HEK293 (cell line): Measurements from ENCODE around the gene IP6K3.

Source experiments
- CTCF ChIA-PET: fragments of 350-600 bp; formaldehyde crosslinking; extraction: SDS; loops from one replicate; lab custom pipeline; 2021; ENCODE audit warnings: antibody characterized with exemption; lab: Yijun Ruan, JAX
- POLR2A ChIA-PET: fragments of 300-600 bp; formaldehyde crosslinking; extraction: SDS; loops from one replicate; lab custom pipeline; 2020; ENCODE audit warnings: antibody characterized with exemption, inconsistent platforms; lab: Yijun Ruan, JAX
- H3K27ac ChIP-seq: fragments of 200-500 bp; sonication (Bioruptor generic); 2 replicates; pipeline ENCODE4 v1.5.1; 2014; ENCODE audit warnings: low read depth, low read length, control low read depth, inconsistent platforms; ENCODE audit errors: extremely low read depth
- H3K36me3 ChIP-seq, 2 experiments: fragments of 200-500 bp in 1 of 2; sonication (Bioruptor generic) in 1 of 2; 1 replicate in 1 of 2; 2 replicates in 1 of 2; pipeline ENCODE4 v1.5.1; 2014 to 2017; ENCODE audit warnings: inconsistent platforms in 2 of 2, low read length in 2 of 2; ENCODE audit not compliant: control insufficient read depth in 2 of 2, insufficient read depth in 1 of 2
- H3K4me1 ChIP-seq: fragments of 200-500 bp; sonication (Bioruptor generic); 2 replicates; pipeline ENCODE4 v1.5.1; 2014; ENCODE audit warnings: mild to moderate bottlenecking, low read length, inconsistent platforms; ENCODE audit not compliant: control insufficient read depth, insufficient read depth
- H3K4me3 ChIP-seq: 2 replicates; pipeline ENCODE4 v1.5.1; 2011; ENCODE audit warnings: low read depth, mild to moderate bottlenecking, control low read depth, low read length, moderate library complexity
- H3K9me3 ChIP-seq: fragments of 200-500 bp; sonication (Bioruptor generic); 2 replicates; pipeline ENCODE4 v1.5.1; 2014; ENCODE audit warnings: low read depth, low read length, inconsistent platforms; ENCODE audit not compliant: control insufficient read depth, insufficient read depth
- KLF8 ChIP-seq: fragments of 450-650 bp; formaldehyde crosslinking; IDR thresholded peaks from 2 replicates; pipeline ENCODE4 v1.5.1; 2016; ENCODE audit warnings: missing biosample characterization, missing genetic modification characterization
- SP2 ChIP-seq: fragments of 450-650 bp; formaldehyde crosslinking; IDR thresholded peaks from 2 replicates; pipeline ENCODE4 v1.5.1; 2016; ENCODE audit warnings: missing biosample characterization, missing genetic modification characterization
- SP3 ChIP-seq: fragments of 450-650 bp; formaldehyde crosslinking; IDR thresholded peaks from 2 replicates; pipeline ENCODE4 v1.5.1; 2016; ENCODE audit warnings: missing biosample characterization, missing genetic modification characterization
- ZFP69B ChIP-seq: fragments of 450-650 bp; formaldehyde crosslinking; IDR thresholded peaks from 2 replicates; pipeline ENCODE4 v1.5.1; 2016; ENCODE audit warnings: missing biosample characterization, missing genetic modification characterization
- ZNF221 ChIP-seq: fragments of 450-650 bp; formaldehyde crosslinking; IDR thresholded peaks from 2 replicates; pipeline ENCODE4 v1.5.1; 2017; ENCODE audit warnings: missing biosample characterization, missing genetic modification characterization, borderline replicate concordance
- ZNF274 ChIP-seq, 2 experiments: fragments of 200-500 bp in 1 of 2; fragments of 450-650 bp in 1 of 2; sonication (Bioruptor generic) in 1 of 2; formaldehyde crosslinking in 1 of 2; IDR thresholded peaks; 2 replicates each; pipeline versions ENCODE4 v1.5.1 to v1.6.1; 2014 to 2016; ENCODE audit warnings: borderline replicate concordance in 1 of 2, inconsistent platforms in 1 of 2, low read length in 1 of 2, missing biosample characterization in 1 of 2, missing genetic modification characterization in 1 of 2
- ZNF501 ChIP-seq: fragments of 450-650 bp; formaldehyde crosslinking; IDR thresholded peaks from 2 replicates; pipeline ENCODE4 v1.5.1; 2016; ENCODE audit warnings: missing biosample characterization, missing genetic modification characterization
- ZNF521 ChIP-seq: fragments of 450-650 bp; formaldehyde crosslinking; IDR thresholded peaks from 2 replicates; pipeline ENCODE4 v1.5.1; 2017; ENCODE audit warnings: missing biosample characterization, mild to moderate bottlenecking, missing genetic modification characterization
- ZNF558 ChIP-seq: fragments of 450-650 bp; formaldehyde crosslinking; IDR thresholded peaks from 2 replicates; pipeline ENCODE4 v1.5.1; 2016; ENCODE audit warnings: missing biosample characterization, missing genetic modification characterization
- ZNF707 ChIP-seq: fragments of 450-650 bp; formaldehyde crosslinking; IDR thresholded peaks from 2 replicates; pipeline ENCODE4 v1.5.1; 2016; ENCODE audit warnings: missing biosample characterization, missing genetic modification characterization
- ZNF785 ChIP-seq: fragments of 450-650 bp; formaldehyde crosslinking; IDR thresholded peaks from 2 replicates; pipeline ENCODE4 v1.5.1; 2016; ENCODE audit warnings: missing biosample characterization, missing genetic modification characterization
- TF ChIP-seq, protein P1 (sequence below): fragments of 450-650 bp; formaldehyde crosslinking; IDR thresholded peaks from 2 replicates; pipeline ENCODE4 v1.5.1; 2016; ENCODE audit warnings: missing biosample characterization, missing genetic modification characterization
- TF ChIP-seq, protein P2 (sequence below): fragments of 450-650 bp; formaldehyde crosslinking; IDR thresholded peaks from 2 replicates; pipeline ENCODE4 v1.5.1; 2017; ENCODE audit warnings: missing biosample characterization, missing genetic modification characterization
- TF ChIP-seq, protein P3 (sequence below): fragments of 450-650 bp; formaldehyde crosslinking; IDR thresholded peaks from 2 replicates; pipeline ENCODE4 v1.5.1; 2017; ENCODE audit warnings: missing biosample characterization, mild to moderate bottlenecking, missing genetic modification characterization, moderate library complexity

IP6K3 gene

DNA sequence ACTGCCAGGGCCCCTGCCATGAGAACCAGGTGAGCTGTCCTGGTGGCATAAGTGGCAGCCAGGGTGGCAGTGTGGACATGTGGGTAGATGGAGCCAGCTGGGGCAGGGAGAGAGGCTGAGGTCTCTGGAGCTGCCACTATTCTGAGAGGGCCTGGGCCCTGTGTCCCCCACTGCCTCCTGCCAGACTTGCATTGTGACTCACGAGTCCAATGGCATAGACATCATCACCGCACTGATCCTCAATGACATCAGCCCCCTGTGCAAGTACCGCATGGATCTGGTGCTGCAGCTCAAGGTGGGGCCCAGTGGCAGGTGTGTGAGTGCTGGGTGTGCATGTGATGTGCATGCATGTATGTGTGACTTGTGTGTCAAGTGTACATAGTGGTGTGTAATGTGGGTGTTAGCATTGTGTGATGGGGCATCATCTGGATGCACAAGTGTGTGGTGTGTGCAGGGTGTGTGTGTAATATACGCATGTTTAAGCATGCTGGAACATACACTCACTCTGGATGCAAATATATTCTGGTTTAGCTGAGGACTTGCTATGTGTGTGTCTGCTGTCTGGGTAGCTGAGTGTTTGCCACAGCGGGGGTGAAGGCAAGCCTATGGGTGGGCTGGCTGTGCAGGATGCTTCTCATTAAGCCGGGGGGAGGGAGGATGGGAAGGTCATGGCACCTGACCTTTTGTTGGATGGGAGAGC, 60.3 kb downstream of the IP6K3 start (continued):
- TF ChIP-seq ZNF274 (IDR thresholded peaks at IDR 0.05; ENCODE audit: low read length) (no peak), ZNF274 (tag by site-specific recombination; IDR thresholded peaks at IDR 0.05; ENCODE audit: borderline replicate concordance) (no peak), SP2 (no peak), ZNF707 (tag by site-specific recombination) (no peak), ZNF501 (tag by site-specific recombination) (0 out of 2 replicates have a peak, but pooled peaks have one; percentile 25), ZFP69B (tag by site-specific recombination) (peak; percentile 95), ZNF558 (tag by site-specific recombination) (no peak), KLF8 (no peak), SP3 (no peak)
- TF ChIP-seq, protein P1, sequence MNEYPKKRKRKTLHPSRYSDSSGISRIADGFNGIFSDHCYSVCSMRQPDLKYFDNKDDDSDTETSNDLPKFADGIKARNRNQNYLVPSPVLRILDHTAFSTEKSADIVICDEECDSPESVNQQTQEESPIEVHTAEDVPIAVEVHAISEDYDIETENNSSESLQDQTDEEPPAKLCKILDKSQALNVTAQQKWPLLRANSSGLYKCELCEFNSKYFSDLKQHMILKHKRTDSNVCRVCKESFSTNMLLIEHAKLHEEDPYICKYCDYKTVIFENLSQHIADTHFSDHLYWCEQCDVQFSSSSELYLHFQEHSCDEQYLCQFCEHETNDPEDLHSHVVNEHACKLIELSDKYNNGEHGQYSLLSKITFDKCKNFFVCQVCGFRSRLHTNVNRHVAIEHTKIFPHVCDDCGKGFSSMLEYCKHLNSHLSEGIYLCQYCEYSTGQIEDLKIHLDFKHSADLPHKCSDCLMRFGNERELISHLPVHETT (tag by site-specific recombination): peak; percentile 27; the same call in 1 of the 2 replicates
- TF ChIP-seq, protein P2, sequence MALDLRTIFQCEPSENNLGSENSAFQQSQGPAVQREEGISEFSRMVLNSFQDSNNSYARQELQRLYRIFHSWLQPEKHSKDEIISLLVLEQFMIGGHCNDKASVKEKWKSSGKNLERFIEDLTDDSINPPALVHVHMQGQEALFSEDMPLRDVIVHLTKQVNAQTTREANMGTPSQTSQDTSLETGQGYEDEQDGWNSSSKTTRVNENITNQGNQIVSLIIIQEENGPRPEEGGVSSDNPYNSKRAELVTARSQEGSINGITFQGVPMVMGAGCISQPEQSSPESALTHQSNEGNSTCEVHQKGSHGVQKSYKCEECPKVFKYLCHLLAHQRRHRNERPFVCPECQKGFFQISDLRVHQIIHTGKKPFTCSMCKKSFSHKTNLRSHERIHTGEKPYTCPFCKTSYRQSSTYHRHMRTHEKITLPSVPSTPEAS: 0 out of 2 replicates have a peak, but pooled peaks have one; percentile 12

DNA sequence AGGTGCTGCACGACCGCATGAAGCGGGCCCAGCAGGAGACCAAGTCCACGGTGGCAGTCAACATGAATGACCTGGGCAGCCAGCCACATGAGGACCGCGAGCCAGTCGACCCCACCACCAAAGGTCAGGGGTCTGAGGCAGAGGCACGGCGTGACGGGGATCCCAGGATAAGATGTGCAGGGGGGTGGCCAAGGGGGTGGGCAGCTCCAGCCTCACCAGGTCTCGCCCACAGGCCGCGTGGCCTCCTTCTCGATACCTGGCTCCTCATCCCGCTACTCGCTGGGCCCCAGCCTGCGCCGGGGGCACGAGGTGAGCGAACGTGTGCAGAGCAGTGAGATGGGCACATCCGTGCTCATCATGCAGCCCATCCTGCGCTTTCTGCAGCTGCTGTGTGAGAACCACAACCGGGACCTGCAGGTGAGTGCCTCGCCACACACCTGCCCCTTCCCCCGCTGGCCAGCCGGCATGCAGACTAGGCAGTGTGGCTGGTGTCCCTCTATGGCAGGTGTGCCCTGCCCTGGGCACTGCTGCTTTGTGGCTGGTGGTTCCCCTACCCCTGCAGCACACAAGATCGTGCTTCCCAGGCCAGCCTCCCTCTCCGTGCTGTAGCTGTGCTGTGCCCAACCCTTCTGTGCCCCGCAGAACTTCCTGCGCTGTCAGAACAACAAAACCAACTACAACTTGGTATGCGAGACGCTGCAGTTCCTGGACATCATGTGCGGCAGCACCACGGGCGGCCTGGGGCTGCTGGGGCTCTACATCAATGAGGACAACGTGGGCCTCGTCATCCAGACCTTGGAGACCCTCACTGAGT, 61.1 kb downstream of the IP6K3 start:
- H3K36me3 ChIP-seq: peaks cover 4 to 69% of the 10 kb centered on the region in 2 experiments; a peak in 2 of 3 replicates
- no peak for TF ChIP-seq ZNF521 (tag by site-specific recombination)
- TF ChIP-seq, protein P3, sequence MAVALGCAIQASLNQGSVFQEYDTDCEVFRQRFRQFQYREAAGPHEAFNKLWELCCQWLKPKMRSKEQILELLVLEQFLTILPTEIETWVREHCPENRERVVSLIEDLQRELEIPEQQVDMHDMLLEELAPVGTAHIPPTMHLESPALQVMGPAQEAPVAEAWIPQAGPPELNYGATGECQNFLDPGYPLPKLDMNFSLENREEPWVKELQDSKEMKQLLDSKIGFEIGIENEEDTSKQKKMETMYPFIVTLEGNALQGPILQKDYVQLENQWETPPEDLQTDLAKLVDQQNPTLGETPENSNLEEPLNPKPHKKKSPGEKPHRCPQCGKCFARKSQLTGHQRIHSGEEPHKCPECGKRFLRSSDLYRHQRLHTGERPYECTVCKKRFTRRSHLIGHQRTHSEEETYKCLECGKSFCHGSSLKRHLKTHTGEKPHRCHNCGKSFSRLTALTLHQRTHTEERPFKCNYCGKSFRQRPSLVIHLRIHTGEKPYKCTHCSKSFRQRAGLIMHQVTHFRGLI (tag by site-specific recombination): peak; percentile 40
- POLR2A ChIA-PET: no interaction called here
- no peak overlapping the region for H3K4me3 ChIP-seq
- H3K27ac ChIP-seq: no peak overlapping the region
- no peaks in the 10 kb centered on the region for H3K9me3 ChIP-seq
- no peaks in the 10 kb centered on the region for H3K4me1 ChIP-seq
- CTCF ChIA-PET: interaction anchor here (0.6 to 1.8 kb wide), 4 partner anchors 16 to 180 kb away, joined by 3 to 7 read pairs (median 4); partner anchors contain the start of gene UQCC2

DNA sequence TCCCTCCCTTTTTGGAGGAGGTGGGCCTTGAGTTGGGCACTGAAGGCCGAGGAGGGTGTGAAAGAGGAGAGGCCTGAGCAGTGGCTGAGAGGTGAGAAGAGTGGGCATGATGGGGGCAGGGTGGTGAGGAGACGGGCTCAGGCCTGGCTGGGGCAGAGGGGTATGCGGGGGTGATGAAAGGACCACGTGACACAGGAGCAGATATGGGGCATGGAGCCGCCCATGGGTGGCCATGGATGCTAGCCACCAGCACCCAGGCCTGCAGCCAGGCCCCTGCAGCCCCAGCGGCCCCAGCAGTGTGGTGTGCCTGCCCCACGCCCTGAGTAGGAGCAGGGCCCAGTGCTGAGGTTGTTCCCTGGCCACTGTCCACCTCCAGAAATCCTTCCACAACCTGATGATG, 61.7 kb downstream of the IP6K3 start:
- H3K27ac ChIP-seq: no peak overlapping the region
- POLR2A ChIA-PET: no interaction called here
- H3K4me3 ChIP-seq: no peak overlapping the region
- H3K36me3 ChIP-seq: peaks cover 4 to 66% of the 10 kb centered on the region in 2 experiments; a peak in 2 of 3 replicates
- no peaks in the 10 kb centered on the region for H3K9me3 ChIP-seq
- no peaks in the 10 kb centered on the region for H3K4me1 ChIP-seq
- CTCF ChIA-PET: interaction anchor here (0.6 kb wide), 1 partner anchor 180 kb away, joined by 7 read pairs; no protein-coding TSS in a partner anchor
- TF ChIP-seq ZNF785 (tag by site-specific recombination): no peak
- no peak for TF ChIP-seq ZNF221 (tag by site-specific recombination)
